Right lobe of liver (tissue), 6 donors: Measurements from ENCODE around the gene EMP1. TPM values are rescaled to one million over a fixed set of nuclear protein-coding genes. Genes with fewer than 3 reads are reported as not detected.
A peak's percentile ranks its signal among the peaks of the same experiment; 100 is the strongest.

Experiments used
- ATAC-seq, 4 donors: fragments of 200-7000 bp; cut with Tn5 transposase; one replicate each; pipeline ENCODE4 v1.9.1; 2020; ENCODE audit warnings: mild to moderate bottlenecking in 4 of 4, moderate library complexity in 4 of 4
- DNase-seq, 3 donors: peaks; one replicate each; pipeline ENCODE4 v3.0.0-alpha.2; 2020
- H3K27ac ChIP-seq, 3 donors: fragments of 200-600 bp; one replicate each; pipeline ENCODE4 v1.8.0; 2022
- H3K27me3 ChIP-seq, 2 donors: fragments of 200-600 bp; one replicate each; pipeline ENCODE4 v1.8.0; 2022
- H3K36me3 ChIP-seq, 4 donors: fragments of 200-600 bp; sonication (generic) in 1 of 4; one replicate each; pipeline versions ENCODE4 v1.5.1 to v1.8.0; 2017 to 2022; ENCODE audit warnings: control low read depth in 1 of 4
- H3K4me1 ChIP-seq, 4 donors: fragments of 200-600 bp; sonication (generic) in 1 of 4; one replicate each; pipeline versions ENCODE4 v1.5.1 to v1.8.0; 2017 to 2022; ENCODE audit warnings: control low read depth in 1 of 4
- H3K4me3 ChIP-seq, 3 donors: fragments of 200-600 bp; one replicate each; pipeline ENCODE4 v1.8.0; 2022
- H3K9me3 ChIP-seq, 4 donors: fragments of 200-600 bp; sonication (generic) in 1 of 4; one replicate each; pipeline versions ENCODE4 v1.5.1 to v1.8.0; 2017 to 2022; ENCODE audit warnings: control low read depth in 1 of 4
- CTCF ChIP-seq, 4 donors: fragments of 200-600 bp in 3 of 4; fragments of 450-650 bp in 1 of 4; IDR thresholded peaks; one replicate each; pipeline versions ENCODE4 v1.5.1 to v1.8.0; 2016 to 2022; ENCODE audit warnings: antibody characterized with exemption in 4 of 4, mild to moderate bottlenecking in 2 of 4
- POLR2A ChIP-seq: fragments of 450-650 bp; IDR thresholded peaks from one replicate; pipeline ENCODE4 v1.6.1; 2017; ENCODE audit warnings: antibody characterized with exemption, mild to moderate bottlenecking
- WGBS: methylation state at CpG from one replicate; pipeline ENCODE4 v1.1.6; 2018; ENCODE audit warnings: low coverage, low lambda C conversion rate; ENCODE audit not compliant: insufficient coverage; ENCODE audit errors: missing lambda C conversion rate; 5-methylcytosine and 5-hydroxymethylcytosine counted together
- intact Hi-C, 2 donors: fragments of 100-400 bp; cut with DNase I; formaldehyde crosslinking; loops; one replicate each; pipeline versions ENCODE4 v1.11.2 to v1.14.1; 2022
- total RNA-seq, 6 experiments: library from RNA; depleted of rRNA in 2 of 6; stranded (reverse); fragments of >200 nt in 2 of 6; fragmentation: NEBNext Ultra II Directional in 3 of 6; extraction: Animal tissue kit (Norgen Biotek cat#: 25700) in 3 of 6; gene quantifications; one replicate each; pipeline versions ENCODE4 v1.1.0 to v1.2.4, GENCODE V29; 2016 to 2023
- donor health status: DM: no; HTN: yes; CAD: no.
- donor health status: DM: no; HTN: no; CAD: no.
- donor health status: DM: no; HTN: no; CAD: no.
- donor health status: DM: no; HTN: yes; CAD: no.
- donor health status: DM: no; HTN: yes; CAD: no.

EMP1 gene
- total RNA-seq, 6 experiments from 2014 or later, result 3.1 to 25.0 (median 14.5) TPM

DNA sequence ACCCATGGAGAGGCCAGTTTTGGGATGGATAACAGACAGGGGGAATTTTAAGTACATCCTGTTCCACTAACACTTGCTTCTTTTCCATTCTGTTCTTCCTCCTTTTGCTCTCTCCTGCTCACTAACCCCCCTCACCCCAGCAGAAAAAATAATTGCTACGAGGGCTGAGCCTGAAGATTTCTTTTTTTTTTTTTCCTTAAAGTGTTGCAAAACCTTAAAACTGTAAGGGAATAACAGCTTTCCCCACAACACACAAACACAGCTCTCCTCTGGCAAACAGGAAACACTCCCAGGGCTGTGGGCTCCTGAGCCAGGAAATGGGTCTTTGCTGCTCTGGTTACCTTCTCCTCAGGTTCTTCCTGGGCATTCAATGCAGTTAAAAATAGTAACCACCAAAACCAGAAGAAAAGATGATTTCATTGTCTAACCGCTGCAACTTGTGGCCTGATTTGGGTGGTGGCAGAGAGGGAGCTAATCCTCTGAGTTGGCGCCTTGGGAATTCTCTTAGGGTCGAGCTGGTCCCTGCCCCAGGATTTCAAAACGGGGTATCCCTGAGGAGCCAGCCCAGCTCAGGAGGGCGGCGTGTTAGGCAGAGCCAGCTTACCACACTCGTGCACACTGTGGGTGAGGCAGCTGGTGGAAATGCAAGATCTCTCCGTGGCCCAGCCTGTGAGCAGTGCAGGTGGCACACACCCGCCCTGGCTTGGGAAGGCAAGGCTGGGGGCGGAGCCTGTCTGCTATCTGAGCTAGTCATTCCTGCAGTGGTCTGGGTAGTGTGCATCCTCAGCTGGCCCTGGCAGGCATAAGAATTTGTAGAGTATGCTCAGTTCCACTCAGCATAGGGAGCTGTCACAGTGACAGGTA is 17.1 kb upstream of the EMP1 start:
- Histone ChIP-seq H3K4me1 (no peaks in the 10 kb centered on the region), H3K9me3 (no peaks in the 10 kb centered on the region), H3K4me3 (no peak overlapping the region), H3K27ac (no peak overlapping the region), H3K27me3 (no peaks in the 10 kb centered on the region), H3K36me3 (no peaks in the 10 kb centered on the region)
- no peak for TF ChIP-seq POLR2A
- no peak for TF ChIP-seq CTCF (IDR thresholded peaks at IDR 0.05)
- DNase-seq (no peak), ATAC-seq (peak; percentile 34 to 48 (median 46))
- WGBS, result 37% methylated on average over 10 of the region's 11 CpGs
- intact Hi-C loops, result no loop called here

GRCh38 chr12:13181375-13182070 is 15.0 kb upstream of the EMP1 start:
- WGBS, result 48% methylated on average over 3 of the region's 3 CpGs
- Histone ChIP-seq H3K27ac (no peak overlapping the region), H3K4me3 (no peak overlapping the region), H3K36me3 (no peaks in the 10 kb centered on the region), H3K4me1 (no peaks in the 10 kb centered on the region), H3K9me3 (no peaks in the 10 kb centered on the region), H3K27me3 (no peaks in the 10 kb centered on the region)
- intact Hi-C loops, result no loop called here
- DNase-seq (no peak), ATAC-seq (no peak)
- TF ChIP-seq POLR2A (no peak), CTCF (IDR thresholded peaks at IDR 0.05) (no peak)

- no peaks in the 10 kb centered on the region for H3K9me3 ChIP-seq
- 100% methylated on average over 1 of the region's 1 CpG for WGBS
- intact Hi-C loops, result no loop called here
- H3K4me1 ChIP-seq, result peaks cover 0 to 9% (median 0%) of the 10 kb centered on the region in 4 donors
- ATAC-seq (no peak), DNase-seq (no peak)
- H3K27me3 ChIP-seq, result no peaks in the 10 kb centered on the region
- H3K36me3 ChIP-seq, result no peaks in the 10 kb centered on the region
- TF ChIP-seq POLR2A (no peak), CTCF (IDR thresholded peaks at IDR 0.05) (no peak)
- H3K4me3 ChIP-seq, result no peak overlapping the region
- no peak overlapping the region for H3K27ac ChIP-seq
These were observed 13.6 kb upstream of the EMP1 start for GRCh38 chr12:13182881-13183280.

GRCh38 chr12:13183620-13184019 is 12.9 kb upstream of the EMP1 start:
- DNase-seq, result no peak
- H3K4me1 ChIP-seq, result peaks cover 0 to 13% (median 0%) of the 10 kb centered on the region in 4 donors
- no peaks in the 10 kb centered on the region for H3K36me3 ChIP-seq
- TF ChIP-seq POLR2A, result no peak
- no peak for TF ChIP-seq CTCF (IDR thresholded peaks at IDR 0.05)
- H3K4me3 ChIP-seq, result no peak overlapping the region
- no peaks in the 10 kb centered on the region for H3K27me3 ChIP-seq
- H3K9me3 ChIP-seq, result no peaks in the 10 kb centered on the region
- H3K27ac ChIP-seq, result no peak overlapping the region
- ATAC-seq, result no peak
- intact Hi-C loops, result no loop called here
